CD14-positive monocyte (primary cell): Measurements from ENCODE around the gene STARD5. TPM values are rescaled to one million over a fixed set of nuclear protein-coding genes. Genes with fewer than 3 reads are reported as not detected.

Source experiments
- DNase-seq, 3 donors: peaks; one replicate each; pipeline ENCODE4 v3.0.0-alpha.2; 2011 to 2022
- H2AFZ ChIP-seq: 2 replicates; pipeline ENCODE4 v1.6.0; 2012; ENCODE audit warnings: mild to moderate bottlenecking, low read depth, low read length, inconsistent platforms; ENCODE audit not compliant: insufficient read depth, poor library complexity, severe bottlenecking
- H3K27ac ChIP-seq, 2 donors: 1 replicate in 1 of 2; 2 replicates in 1 of 2; pipeline ENCODE4 v1.5.1; 2012 to 2013; ENCODE audit warnings: low read length in 2 of 2, control low read depth in 1 of 2, inconsistent platforms in 1 of 2, low read depth in 1 of 2, mild to moderate bottlenecking in 1 of 2
- H3K27me3 ChIP-seq, 2 donors: one replicate each; pipeline versions ENCODE4 v1.6.0 to v1.6.1; 2011 to 2013; ENCODE audit warnings: low read length in 2 of 2; ENCODE audit not compliant: control insufficient read depth in 2 of 2, insufficient read depth in 2 of 2
- H3K36me3 ChIP-seq, 2 donors: replicated peaks in 1 of 2; 1 replicate in 1 of 2; 2 replicates in 1 of 2; pipeline versions ENCODE4 v1.5.1 to v1.6.1; 2012 to 2013; ENCODE audit warnings: low read length in 2 of 2, control low read depth in 1 of 2, inconsistent platforms in 1 of 2, mild to moderate bottlenecking in 1 of 2; ENCODE audit not compliant: insufficient read depth in 2 of 2, control insufficient read depth in 1 of 2
- H3K4me1 ChIP-seq, 2 donors: 1 replicate in 1 of 2; 2 replicates in 1 of 2; pipeline versions ENCODE4 v1.5.1 to v1.6.1; 2012 to 2013; ENCODE audit warnings: low read length in 2 of 2, control low read depth in 1 of 2, inconsistent platforms in 1 of 2, mild to moderate bottlenecking in 1 of 2, moderate library complexity in 1 of 2; ENCODE audit not compliant: insufficient read depth in 2 of 2, control insufficient read depth in 1 of 2
- H3K4me2 ChIP-seq: replicated peaks from 2 replicates; pipeline ENCODE3; 2012; ENCODE audit warnings: low read length, moderate library complexity, mild to moderate bottlenecking; ENCODE audit not compliant: poor library complexity, severe bottlenecking; ENCODE audit errors: extremely low read depth
- H3K4me3 ChIP-seq, 3 experiments: fragments of 200-600 bp in 1 of 3; sonication (generic) in 1 of 3; replicated peaks in 1 of 3; 1 replicate in 2 of 3; 2 replicates in 1 of 3; pipeline ENCODE4 v1.5.1; 2011 to 2013; ENCODE audit warnings: low read length in 3 of 3, mild to moderate bottlenecking in 3 of 3, control low read depth in 2 of 3, low read depth in 2 of 3, inconsistent platforms in 1 of 3, moderate library complexity in 1 of 3
- H3K79me2 ChIP-seq: 2 replicates; pipeline ENCODE4 v1.6.0; 2012; ENCODE audit warnings: mild to moderate bottlenecking, control low read depth, inconsistent platforms, low read length, moderate library complexity; ENCODE audit not compliant: insufficient read depth
- H3K9ac ChIP-seq: 2 replicates; pipeline ENCODE4 v1.6.0; 2017; ENCODE audit warnings: low read length, mild to moderate bottlenecking; ENCODE audit not compliant: insufficient read depth, poor library complexity, severe bottlenecking
- H3K9me3 ChIP-seq, 2 donors: replicated peaks in 1 of 2; 1 replicate in 1 of 2; 2 replicates in 1 of 2; pipeline versions ENCODE4 v1.5.1 to v1.6.1; 2012 to 2013; ENCODE audit warnings: low read length in 2 of 2, control low read depth in 1 of 2; ENCODE audit not compliant: control insufficient read depth in 1 of 2, insufficient read depth in 1 of 2
- H4K20me1 ChIP-seq: 2 replicates; pipeline ENCODE4 v1.6.0; 2012; ENCODE audit warnings: mild to moderate bottlenecking, low read length, control low read depth, moderate library complexity; ENCODE audit not compliant: insufficient read depth
- H3K27ac Mint-ChIP-seq, 7 donors: one replicate each; pipeline ENCODE4 v1.8.0; 2020; ENCODE audit warnings: mild to moderate bottlenecking in 7 of 7, mixed read lengths in 7 of 7, moderate library complexity in 6 of 7, inconsistent platforms in 2 of 7
- H3K27me3 Mint-ChIP-seq, 3 donors: one replicate each; pipeline ENCODE4 v1.8.0; 2021 to 2022; ENCODE audit warnings: low read depth in 3 of 3, mild to moderate bottlenecking in 3 of 3, mixed read lengths in 3 of 3, moderate library complexity in 3 of 3, inconsistent platforms in 1 of 3
- H3K36me3 Mint-ChIP-seq, 2 donors: one replicate each; pipeline ENCODE4 v1.8.0; 2020; ENCODE audit warnings: mixed read lengths in 2 of 2, inconsistent platforms in 1 of 2, mild to moderate bottlenecking in 1 of 2
- H3K4me1 Mint-ChIP-seq: one replicate; pipeline ENCODE4 v1.8.0; 2020; ENCODE audit warnings: mild to moderate bottlenecking, mixed read lengths
- H3K4me3 Mint-ChIP-seq, 2 donors: one replicate each; pipeline ENCODE4 v1.8.0; 2020; ENCODE audit warnings: mild to moderate bottlenecking in 2 of 2, mixed read lengths in 2 of 2, moderate library complexity in 1 of 2
- H3K9me3 Mint-ChIP-seq, 7 donors: one replicate each; pipeline ENCODE4 v1.8.0; 2020 to 2022; ENCODE audit warnings: mixed read lengths in 7 of 7, mild to moderate bottlenecking in 6 of 7, moderate library complexity in 6 of 7, inconsistent platforms in 2 of 7
- CTCF ChIP-seq: fragments of 200-600 bp; IDR thresholded peaks from one replicate; pipeline ENCODE4 v1.8.0; 2022; ENCODE audit warnings: antibody characterized with exemption, mild to moderate bottlenecking
- WGBS: methylation state at CpG from one replicate; pipeline ENCODE4 v1.1.5; 2013; ENCODE audit warnings: missing lambda C conversion rate; ENCODE audit not compliant: insufficient coverage; 5-methylcytosine and 5-hydroxymethylcytosine counted together
- intact Hi-C, 2 donors: fragments of 100-400 bp; cut with micrococcal nuclease; formaldehyde crosslinking; loops; one replicate each; pipeline versions ENCODE4 v1.15.0 to v1.15.1; 2023
- polyA minus RNA-seq: library from RNA; depleted of rRNA, polyadenylated mRNA; stranded (reverse); fragments of >200 nt; gene quantifications from 2 replicates; pipeline ENCODE4 v1.2.3, GENCODE V29; 2012
- polyA plus RNA-seq, 3 donors: library from polyadenylated mRNA; depleted of rRNA in 1 of 3; unstranded in 2 of 3; stranded (reverse) in 1 of 3; fragments of 300-500 nt in 2 of 3; fragments of >200 nt in 1 of 3; fragmentation: Illumina TruSeq in 2 of 3; gene quantifications; 1 replicate in 2 of 3; 2 replicates in 1 of 3; pipeline ENCODE4 v1.2.3, GENCODE V29; 2012 to 2021
- total RNA-seq, 12 experiments: library from RNA in 1 of 12; stranded (reverse) in 1 of 12; fragments of 120-200 nt in 1 of 12; gene quantifications; one replicate each; pipeline ENCODE4 v1.2.4 and lab custom pipeline; 2013 to 2026; ENCODE audit warnings: mixed read lengths in 6 of 12, inconsistent platforms in 1 of 12

Gene STARD5
- 3.1 TPM for total RNA-seq (2013)
- polyA plus RNA-seq, result 10 to 100 TPM in 1 of 3 donors, 1 to 10 TPM in 2; 1.5 to 15.1 (median 2.5) TPM
- 15.2 and 21.1 TPM in 2 replicates for polyA minus RNA-seq
- total RNA-seq (lab: John Stamatoyannopoulos, UW), result 17.8 to 78.2 (median 48.7) reads per million in 11 experiments

GRCh38 chr15:81323944-81324881 lies at the start of gene STARD5:
Gene STARD5, minus strand, starts transcription at chr15:81324141. Its CDS starts 42 bp downstream, at chr15:81324099.
- H3K79me2 ChIP-seq, result no peaks in the 10 kb centered on the region
- no peaks in the 10 kb centered on the region for H4K20me1 ChIP-seq
- peaks cover 0 to 13% of the 10 kb centered on the region in 2 donors for H3K36me3 ChIP-seq
- H3K4me3 ChIP-seq, result peak within 1 kb of the TSS; percentile 74 to 91 (median 83)
- Mint-ChIP-seq H3K4me3 (peak within 1 kb of the TSS; percentile 95 to 99), H3K27ac (peak within 1 kb of the TSS; percentile 77 to 94 (median 91)), H3K9me3 (no peaks in the 10 kb centered on the region), H3K27me3 (peaks cover 1 to 4% (median 2%) of the 10 kb centered on the region in 3 donors), H3K4me1 (peaks cover 20% of the 10 kb centered on the region), H3K36me3 (peaks cover 6 to 9% of the 10 kb centered on the region in 2 donors)
- H3K9ac ChIP-seq, result peak within 1 kb of the TSS; percentile 75
- peak within 1 kb of the TSS in 1 of 2 donors; percentile 79 for H3K27ac ChIP-seq
- peaks cover 10 to 20% of the 10 kb centered on the region in 2 donors for H3K4me1 ChIP-seq
- H3K4me2 ChIP-seq, result peak within 1 kb of the TSS; percentile 93
- H3K27me3 ChIP-seq, result no peaks in the 10 kb centered on the region
- under 1% methylated on average over 67 of the region's 67 CpGs for WGBS
- peak; percentile 95 to 98 (median 98) for DNase-seq
- intact Hi-C loops, result loop anchor here in 1 of 2 donors (5.0 kb wide), 1 partner anchor 47 kb away; no protein-coding TSS in a partner anchor
- H3K9me3 ChIP-seq, result no peaks in the 10 kb centered on the region
- H2AFZ ChIP-seq, result peak within 1 kb of the TSS; percentile 86
- TF ChIP-seq CTCF, result no peak

- TF ChIP-seq CTCF, result no peak
- no peaks in the 10 kb centered on the region for H3K27me3 ChIP-seq
- no peak overlapping the region for H3K4me3 ChIP-seq
- DNase-seq, result no peak
- Mint-ChIP-seq H3K4me3 (no peak overlapping the region), H3K27ac (no peak overlapping the region), H3K36me3 (no peaks in the 10 kb centered on the region), H3K4me1 (no peaks in the 10 kb centered on the region), H3K27me3 (peaks cover 1 to 2% (median 1%) of the 10 kb centered on the region in 3 donors), H3K9me3 (no peaks in the 10 kb centered on the region)
- H3K4me1 ChIP-seq, result no peaks in the 10 kb centered on the region
- H3K36me3 ChIP-seq, result no peaks in the 10 kb centered on the region
- H3K9ac ChIP-seq, result no peak overlapping the region
- no peaks in the 10 kb centered on the region for H3K79me2 ChIP-seq
- H4K20me1 ChIP-seq, result no peaks in the 10 kb centered on the region
- intact Hi-C loops, result no loop called here
- no peaks in the 10 kb centered on the region for H3K9me3 ChIP-seq
- no CpG with 5 or more reads among the region's 5 CpGs for WGBS
- H2AFZ ChIP-seq, result no peak overlapping the region
- no peak overlapping the region for H3K27ac ChIP-seq
- H3K4me2 ChIP-seq, result no peak overlapping the region
Measured at GRCh38 chr15:81373176-81373575, 49.2 kb upstream of the STARD5 start.
